Measurements from ENCODE around the gene GPR31.
A peak's percentile ranks its signal among the peaks of the same experiment; 100 is the strongest.
"Not testable (repeated sequence)": the region's sequence is repeated elsewhere in the genome, so short reads cannot be mapped to it uniquely, and the experiment has no call there.

Gene GPR31

GRCh38 chr6:167167699-167168098, 9.9 kb upstream of the GPR31 start:
- not testable (repeated sequence) for DNase-seq (ENCODE audit: low spot score)

- DNase-seq (ENCODE audit: low spot score) = no peak
Measured at GRCh38 chr6:167165858-167166471, 8.2 kb upstream of the GPR31 start.

- DNase-seq (ENCODE audit: low spot score) = no peak
Measured at GRCh38 chr6:167164261-167164660, 6.5 kb upstream of the GPR31 start.

GRCh38 chr6:167163476-167164011, 5.8 kb upstream of the GPR31 start:
- no peak for DNase-seq (ENCODE audit: low spot score)

GRCh38 chr6:167162591-167162990, 4.8 kb upstream of the GPR31 start:
- no peak for DNase-seq (ENCODE audit: low spot score)

GRCh38 chr6:167161851-167162467, 4.2 kb upstream of the GPR31 start:
- no peak for DNase-seq (ENCODE audit: low spot score)

- DNase-seq (ENCODE audit: low spot score) = no peak
Measured at GRCh38 chr6:167157414-167157813, 366 bp downstream of the GPR31 start.

- no peak for DNase-seq (ENCODE audit: low spot score)
Measured at GRCh38 chr6:167154895-167155294, 2.9 kb downstream of the GPR31 start.

- no peak for DNase-seq (ENCODE audit: low spot score)
Measured at GRCh38 chr6:167154291-167154690, 3.5 kb downstream of the GPR31 start.

GRCh38 chr6:167153521-167153959, 4.2 kb downstream of the GPR31 start:
- DNase-seq (ENCODE audit: low spot score) = peak; percentile 26

GRCh38 chr6:167152862-167153261, 4.9 kb downstream of the GPR31 start:
- DNase-seq (ENCODE audit: low spot score) = peak; percentile 38

- no peak for DNase-seq (ENCODE audit: low spot score)
Measured at GRCh38 chr6:167151648-167152047, 6.1 kb downstream of the GPR31 start.

GRCh38 chr6:167150941-167151549, 6.7 kb downstream of the GPR31 start:
- peak; percentile 54 for DNase-seq (ENCODE audit: low spot score)

- DNase-seq (ENCODE audit: low spot score) = no peak
Measured at GRCh38 chr6:167148997-167149396, 8.8 kb downstream of the GPR31 start.

- DNase-seq (ENCODE audit: low spot score) = no peak
Measured at GRCh38 chr6:167148021-167148420, 9.8 kb downstream of the GPR31 start.

GRCh38 chr6:167146977-167147376, 10.8 kb downstream of the GPR31 start:
- no peak for DNase-seq (ENCODE audit: low spot score)

- no peak for DNase-seq (ENCODE audit: low spot score)
Measured at GRCh38 chr6:167146135-167146534, 11.6 kb downstream of the GPR31 start.

- no peak for DNase-seq (ENCODE audit: low spot score)
Measured at GRCh38 chr6:167145461-167145860, 12.3 kb downstream of the GPR31 start.

- no peak for DNase-seq (ENCODE audit: low spot score)
Measured at GRCh38 chr6:167143041-167143440, 14.7 kb downstream of the GPR31 start.

- no peak for DNase-seq (ENCODE audit: low spot score)
Measured at GRCh38 chr6:167142433-167142761, 15.4 kb downstream of the GPR31 start.

GRCh38 chr6:167141667-167142432, 15.9 kb downstream of the GPR31 start:
- peak; percentile 44 for DNase-seq (ENCODE audit: low spot score)

GRCh38 chr6:167140589-167141474, 16.9 kb downstream of the GPR31 start:
- no peak for DNase-seq (ENCODE audit: low spot score)

Data from activated CD4-positive, alpha-beta T cell treated with anti-CD3 and anti-CD28 coated beads, Interleukin-2, Interleukin-4, amounts not matched to agents 100 ng/mL and 50 ng/mL, durations not matched to agents 16 hours and 8 hours (primary cell).